Measurements from ENCODE around the gene KCNK3. TPM values are rescaled to one million over a fixed set of nuclear protein-coding genes. Genes with fewer than 3 reads are reported as not detected.
A peak's percentile ranks its signal among the peaks of the same experiment; 100 is the strongest.
"Not testable (repeated sequence)": the region's sequence is repeated elsewhere in the genome, so short reads cannot be mapped to it uniquely, and the experiment has no call there.

Gene KCNK3
- total and polyA plus RNA-seq, 5 experiments from 2014 or later: not detected

- no peaks in the 10 kb centered on the region for H3K4me1 Mint-ChIP-seq
- DNase-seq (no peak), ATAC-seq (no peak)
- H3K9me3 Mint-ChIP-seq: peaks cover 0 to 8% (median 0%) of the 10 kb centered on the region in 9 donors
- POLR2A ChIA-PET: no interaction called here
- no peaks in the 10 kb centered on the region for H3K36me3 Mint-ChIP-seq
- H3K4me3 Mint-ChIP-seq: no peak overlapping the region
- H3K27ac Mint-ChIP-seq: peak overlapping the region in 1 of 10 donors; percentile 21
- peaks cover 0 to 25% (median 20%) of the 10 kb centered on the region in 5 donors for H3K27me3 Mint-ChIP-seq
Observed at GRCh38 chr2:26653207-26654060, 39.1 kb upstream of the KCNK3 start.

- Mint-ChIP-seq H3K9me3 (peaks cover 0 to 11% (median 4%) of the 10 kb centered on the region in 9 donors), H3K4me3 (no peak overlapping the region), H3K27ac (no peak overlapping the region), H3K36me3 (peaks cover 0 to 3% (median 2%) of the 10 kb centered on the region in 3 donors), H3K4me1 (no peaks in the 10 kb centered on the region), H3K27me3 (peaks cover 1 to 31% (median 24%) of the 10 kb centered on the region in 5 donors)
- ATAC-seq (no peak), DNase-seq (no peak)
- POLR2A ChIA-PET: no interaction called here
Observed at GRCh38 chr2:26654061-26654340, 38.5 kb upstream of the KCNK3 start.

- H3K4me3 Mint-ChIP-seq, DNase-seq, POLR2A ChIA-PET, H3K27ac Mint-ChIP-seq, ATAC-seq, H3K4me1 Mint-ChIP-seq: not testable (repeated sequence)
- Mint-ChIP-seq H3K36me3 (peaks cover 0 to 13% (median 4%) of the 10 kb centered on the region in 3 donors), H3K27me3 (peaks cover 1 to 28% (median 20%) of the 10 kb centered on the region in 5 donors), H3K9me3 (peaks cover 2 to 19% (median 13%) of the 10 kb centered on the region in 9 donors)
Observed at GRCh38 chr2:26655120-26655519, 37.4 kb upstream of the KCNK3 start.

- Mint-ChIP-seq H3K27me3 (peaks cover 1 to 22% (median 15%) of the 10 kb centered on the region in 5 donors), H3K27ac (no peak overlapping the region), H3K9me3 (peaks cover 6 to 25% (median 19%) of the 10 kb centered on the region in 9 donors), H3K36me3 (peaks cover 0 to 17% (median 4%) of the 10 kb centered on the region in 3 donors), H3K4me3 (no peak overlapping the region), H3K4me1 (no peaks in the 10 kb centered on the region)
- POLR2A ChIA-PET: no interaction called here
- DNase-seq (no peak), ATAC-seq (no peak)
Observed at GRCh38 chr2:26655611-26656195, 36.8 kb upstream of the KCNK3 start.

GRCh38 chr2:26657265-26657664 lies 35.3 kb upstream of the KCNK3 start:
- DNase-seq (no peak), ATAC-seq (no peak)
- POLR2A ChIA-PET: no interaction called here
- Mint-ChIP-seq H3K4me1 (no peaks in the 10 kb centered on the region), H3K36me3 (peaks cover 0 to 18% (median 4%) of the 10 kb centered on the region in 3 donors), H3K27ac (no peak overlapping the region), H3K4me3 (no peak overlapping the region), H3K27me3 (peaks cover 1 to 14% (median 11%) of the 10 kb centered on the region in 5 donors), H3K9me3 (peaks cover 6 to 33% (median 25%) of the 10 kb centered on the region in 9 donors)

GRCh38 chr2:26658691-26659346 lies 33.7 kb upstream of the KCNK3 start:
- Mint-ChIP-seq H3K36me3 (peaks cover 0 to 18% (median 4%) of the 10 kb centered on the region in 3 donors), H3K27me3 (peaks cover 1 to 12% (median 5%) of the 10 kb centered on the region in 5 donors), H3K9me3 (peaks cover 6 to 33% (median 25%) of the 10 kb centered on the region in 9 donors), H3K27ac (peak overlapping the region in 1 of 10 donors; percentile 13), H3K4me3 (no peak overlapping the region), H3K4me1 (no peaks in the 10 kb centered on the region)
- no peak for DNase-seq
- POLR2A ChIA-PET: interaction anchor here (0.6 kb wide), 1 partner anchor 69 kb away, joined by 3 read pairs; no protein-coding TSS in a partner anchor
- ATAC-seq: no peak

GRCh38 chr2:26660363-26660962 lies 32.1 kb upstream of the KCNK3 start:
- POLR2A ChIA-PET: no interaction called here
- Mint-ChIP-seq H3K9me3 (peaks cover 6 to 33% (median 25%) of the 10 kb centered on the region in 9 donors), H3K4me3 (no peak overlapping the region), H3K4me1 (no peaks in the 10 kb centered on the region), H3K27me3 (peaks cover 2 to 22% (median 10%) of the 10 kb centered on the region in 5 donors), H3K36me3 (peaks cover 0 to 18% (median 4%) of the 10 kb centered on the region in 3 donors), H3K27ac (no peak overlapping the region)
- ATAC-seq (no peak), DNase-seq (no peak)

GRCh38 chr2:26665296-26665695 lies 27.2 kb upstream of the KCNK3 start:
- ATAC-seq, DNase-seq, H3K4me3 Mint-ChIP-seq, H3K4me1 Mint-ChIP-seq, H3K27ac Mint-ChIP-seq, POLR2A ChIA-PET: not testable (repeated sequence)
- H3K9me3 Mint-ChIP-seq: peaks cover 2 to 24% (median 15%) of the 10 kb centered on the region in 9 donors
- peaks cover 21 to 56% (median 40%) of the 10 kb centered on the region in 5 donors for H3K27me3 Mint-ChIP-seq
- H3K36me3 Mint-ChIP-seq: peaks cover 0 to 15% (median 0%) of the 10 kb centered on the region in 3 donors

- ATAC-seq (no peak), DNase-seq (no peak)
- Mint-ChIP-seq H3K36me3 (peaks cover 0 to 11% (median 0%) of the 10 kb centered on the region in 3 donors), H3K27me3 (peaks cover 24 to 60% (median 45%) of the 10 kb centered on the region in 5 donors), H3K4me3 (no peak overlapping the region), H3K9me3 (peaks cover 0 to 12% (median 3%) of the 10 kb centered on the region in 9 donors), H3K27ac (no peak overlapping the region), H3K4me1 (no peaks in the 10 kb centered on the region)
- POLR2A ChIA-PET: no interaction called here
Observed at GRCh38 chr2:26666671-26667070, 25.9 kb upstream of the KCNK3 start.

GRCh38 chr2:26668041-26668440 lies 24.5 kb upstream of the KCNK3 start:
- no peak for DNase-seq
- Mint-ChIP-seq H3K27ac (no peak overlapping the region), H3K4me1 (no peaks in the 10 kb centered on the region), H3K27me3 (peaks cover 26 to 70% (median 50%) of the 10 kb centered on the region in 5 donors), H3K36me3 (peaks cover 0 to 11% (median 0%) of the 10 kb centered on the region in 3 donors), H3K9me3 (peaks cover 0 to 12% (median 3%) of the 10 kb centered on the region in 9 donors), H3K4me3 (no peak overlapping the region)
- ATAC-seq: no peak
- POLR2A ChIA-PET: no interaction called here

GRCh38 chr2:26668856-26669750 lies 23.4 kb upstream of the KCNK3 start:
- ATAC-seq (no peak), DNase-seq (no peak)
- H3K4me1 Mint-ChIP-seq: no peaks in the 10 kb centered on the region
- peak overlapping the region in 1 of 10 donors; percentile 51 for H3K4me3 Mint-ChIP-seq
- H3K27ac Mint-ChIP-seq: no peak overlapping the region
- peaks cover 0 to 11% (median 0%) of the 10 kb centered on the region in 3 donors for H3K36me3 Mint-ChIP-seq
- POLR2A ChIA-PET: no interaction called here
- peaks cover 0 to 12% (median 3%) of the 10 kb centered on the region in 9 donors for H3K9me3 Mint-ChIP-seq
- H3K27me3 Mint-ChIP-seq: peaks cover 27 to 73% (median 51%) of the 10 kb centered on the region in 5 donors

- POLR2A ChIA-PET: no interaction called here
Observed at GRCh38 chr2:26670171-26670570, 22.4 kb upstream of the KCNK3 start.

More at GRCh38 chr2:26670171-26670570, 22.4 kb upstream of the KCNK3 start:
- DNase-seq (no peak), ATAC-seq (no peak)
- Mint-ChIP-seq H3K36me3 (peaks cover 0 to 11% (median 0%) of the 10 kb centered on the region in 3 donors), H3K27me3 (peaks cover 30 to 67% (median 44%) of the 10 kb centered on the region in 5 donors), H3K27ac (no peak overlapping the region), H3K4me3 (no peak overlapping the region), H3K9me3 (peaks cover 0 to 12% (median 3%) of the 10 kb centered on the region in 9 donors), H3K4me1 (no peaks in the 10 kb centered on the region)
